ENCODE data around the gene CTTN. TPM values are rescaled to one million over a fixed set of nuclear protein-coding genes. Genes with fewer than 3 reads are reported as not detected.

Gene CTTN
- total RNA-seq, 1 donor from 2014 or later, result 313 TPM

- no peak for DNase-seq (ENCODE audit: extremely low spot score, unreplicated experiment)
- H3K27me3 Mint-ChIP-seq (ENCODE audit: unreplicated experiment), result no peaks in the 10 kb centered on the region
- H3K4me3 Mint-ChIP-seq (ENCODE audit: unreplicated experiment), result no peak overlapping the region
- no peak for TF ChIP-seq CTCF (IDR thresholded peaks at IDR 0.05)
- peaks cover 44% of the 10 kb centered on the region for H3K36me3 Mint-ChIP-seq (ENCODE audit: unreplicated experiment)
- no peak overlapping the region for H3K27ac Mint-ChIP-seq (ENCODE audit: unreplicated experiment)
- H3K4me1 Mint-ChIP-seq (ENCODE audit: unreplicated experiment), result no peaks in the 10 kb centered on the region
- no peaks in the 10 kb centered on the region for H3K9me3 Mint-ChIP-seq (ENCODE audit: unreplicated experiment)
These were observed 45.0 kb upstream of the CTTN start for GRCh38 chr11:70353329-70353728.

- no peak for DNase-seq (ENCODE audit: extremely low spot score, unreplicated experiment)
- Mint-ChIP-seq H3K27ac (ENCODE audit: unreplicated experiment) (no peak overlapping the region), H3K9me3 (ENCODE audit: unreplicated experiment) (no peaks in the 10 kb centered on the region), H3K4me1 (ENCODE audit: unreplicated experiment) (no peaks in the 10 kb centered on the region), H3K36me3 (ENCODE audit: unreplicated experiment) (peaks cover 44% of the 10 kb centered on the region), H3K27me3 (ENCODE audit: unreplicated experiment) (no peaks in the 10 kb centered on the region), H3K4me3 (ENCODE audit: unreplicated experiment) (no peak overlapping the region)
- TF ChIP-seq CTCF (IDR thresholded peaks at IDR 0.05), result no peak
These were observed 44.3 kb upstream of the CTTN start for GRCh38 chr11:70353900-70354568.

- TF ChIP-seq CTCF (IDR thresholded peaks at IDR 0.05), result no peak
- H3K36me3 Mint-ChIP-seq (ENCODE audit: unreplicated experiment), result peaks cover 48% of the 10 kb centered on the region
These were observed 43.7 kb upstream of the CTTN start for GRCh38 chr11:70354629-70355028.

GRCh38 chr11:70358753-70359152 is 39.6 kb upstream of the CTTN start:
- Mint-ChIP-seq H3K9me3 (ENCODE audit: unreplicated experiment) (no peaks in the 10 kb centered on the region), H3K36me3 (ENCODE audit: unreplicated experiment) (peaks cover 56% of the 10 kb centered on the region), H3K4me1 (ENCODE audit: unreplicated experiment) (no peaks in the 10 kb centered on the region), H3K4me3 (ENCODE audit: unreplicated experiment) (no peak overlapping the region), H3K27ac (ENCODE audit: unreplicated experiment) (no peak overlapping the region), H3K27me3 (ENCODE audit: unreplicated experiment) (no peaks in the 10 kb centered on the region)
- TF ChIP-seq CTCF (IDR thresholded peaks at IDR 0.05), result no peak
- no peak for DNase-seq (ENCODE audit: extremely low spot score, unreplicated experiment)

More at GRCh38 chr11:70354629-70355028, 43.7 kb upstream of the CTTN start:
- no peak overlapping the region for H3K4me3 Mint-ChIP-seq (ENCODE audit: unreplicated experiment)
- H3K9me3 Mint-ChIP-seq (ENCODE audit: unreplicated experiment), result no peaks in the 10 kb centered on the region
- no peak for DNase-seq (ENCODE audit: extremely low spot score, unreplicated experiment)
- H3K4me1 Mint-ChIP-seq (ENCODE audit: unreplicated experiment), result no peaks in the 10 kb centered on the region
- H3K27me3 Mint-ChIP-seq (ENCODE audit: unreplicated experiment), result no peaks in the 10 kb centered on the region
- no peak overlapping the region for H3K27ac Mint-ChIP-seq (ENCODE audit: unreplicated experiment)

- H3K9me3 Mint-ChIP-seq (ENCODE audit: unreplicated experiment), result no peaks in the 10 kb centered on the region
- no peak overlapping the region for H3K4me3 Mint-ChIP-seq (ENCODE audit: unreplicated experiment)
- H3K4me1 Mint-ChIP-seq (ENCODE audit: unreplicated experiment), result no peaks in the 10 kb centered on the region
- H3K27me3 Mint-ChIP-seq (ENCODE audit: unreplicated experiment), result no peaks in the 10 kb centered on the region
- no peak for DNase-seq (ENCODE audit: extremely low spot score, unreplicated experiment)
- peaks cover 54% of the 10 kb centered on the region for H3K36me3 Mint-ChIP-seq (ENCODE audit: unreplicated experiment)
- TF ChIP-seq CTCF (IDR thresholded peaks at IDR 0.05), result no peak
- no peak overlapping the region for H3K27ac Mint-ChIP-seq (ENCODE audit: unreplicated experiment)
These were observed 38.7 kb upstream of the CTTN start for GRCh38 chr11:70359451-70360205.
